ENCODE results near the gene RTN4RL2. TPM values are rescaled to one million over a fixed set of nuclear protein-coding genes. Genes with fewer than 3 reads are reported as not detected.
A peak's percentile ranks its signal among the peaks of the same experiment; 100 is the strongest.

Gene RTN4RL2
- 4.8 TPM for total RNA-seq
- long read RNA-seq, partial matches to known transcripts: 0 of 4 reads
- long read RNA-seq, other reads (novel, unspliced or antisense): 2 of 4 reads

DNA sequence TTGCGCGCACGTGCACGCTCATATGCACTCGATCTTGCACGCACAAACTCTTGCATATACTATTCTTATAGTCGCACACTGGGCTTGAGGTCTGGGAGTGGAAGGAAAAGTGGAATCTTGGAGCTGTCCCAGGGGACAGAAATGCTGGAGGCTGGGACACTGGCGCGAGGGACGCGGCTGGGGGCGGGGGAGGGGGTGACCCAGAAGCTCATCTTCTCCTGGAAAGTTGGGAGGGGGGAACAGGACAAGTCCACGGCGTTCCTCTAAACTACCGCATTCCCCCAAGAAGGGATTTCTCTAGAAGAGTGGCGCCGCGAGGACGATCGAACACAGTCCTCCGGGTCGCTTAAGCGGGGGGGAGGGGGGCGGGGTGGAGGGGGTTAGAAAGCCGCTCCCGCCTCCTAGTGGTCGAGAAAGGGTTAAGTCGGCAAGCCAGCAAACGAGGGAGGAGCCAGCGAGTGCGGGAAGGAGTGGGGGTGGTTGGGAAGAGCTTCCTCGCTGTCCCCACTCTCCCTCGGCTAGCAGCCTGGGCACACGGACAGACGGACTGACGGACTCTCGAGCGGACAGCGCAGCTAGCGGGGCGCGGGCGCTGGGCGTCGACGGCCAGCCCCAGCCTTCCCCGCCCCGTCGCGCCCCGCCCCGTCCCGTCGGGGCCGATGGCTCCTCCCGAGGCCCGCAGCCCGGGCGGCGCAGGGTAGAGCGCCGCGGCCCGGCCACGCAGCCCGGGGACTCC lies at the start of gene RTN4RL2:
Gene RTN4RL2, plus strand, starts transcription at position 507 of the 736 bp plus-strand sequence. CDS start 338 bp downstream, outside the sequence.
- Histone ChIP-seq H3K27me3 (ENCODE audit: low read depth) (peaks cover 26% of the 10 kb centered on the region), H3K4me1 (peaks cover 41% of the 10 kb centered on the region), H3K36me3 (no peaks in the 10 kb centered on the region), H3K4me3 (peak within 1 kb of the TSS; percentile 55), H3K9me3 (no peaks in the 10 kb centered on the region), H3K27ac (no peak within 1 kb of the TSS)
- peak; percentile 61 for DNase-seq
- peak; percentile 47 to 48 for ATAC-seq
- TF ChIP-seq, protein P1, sequence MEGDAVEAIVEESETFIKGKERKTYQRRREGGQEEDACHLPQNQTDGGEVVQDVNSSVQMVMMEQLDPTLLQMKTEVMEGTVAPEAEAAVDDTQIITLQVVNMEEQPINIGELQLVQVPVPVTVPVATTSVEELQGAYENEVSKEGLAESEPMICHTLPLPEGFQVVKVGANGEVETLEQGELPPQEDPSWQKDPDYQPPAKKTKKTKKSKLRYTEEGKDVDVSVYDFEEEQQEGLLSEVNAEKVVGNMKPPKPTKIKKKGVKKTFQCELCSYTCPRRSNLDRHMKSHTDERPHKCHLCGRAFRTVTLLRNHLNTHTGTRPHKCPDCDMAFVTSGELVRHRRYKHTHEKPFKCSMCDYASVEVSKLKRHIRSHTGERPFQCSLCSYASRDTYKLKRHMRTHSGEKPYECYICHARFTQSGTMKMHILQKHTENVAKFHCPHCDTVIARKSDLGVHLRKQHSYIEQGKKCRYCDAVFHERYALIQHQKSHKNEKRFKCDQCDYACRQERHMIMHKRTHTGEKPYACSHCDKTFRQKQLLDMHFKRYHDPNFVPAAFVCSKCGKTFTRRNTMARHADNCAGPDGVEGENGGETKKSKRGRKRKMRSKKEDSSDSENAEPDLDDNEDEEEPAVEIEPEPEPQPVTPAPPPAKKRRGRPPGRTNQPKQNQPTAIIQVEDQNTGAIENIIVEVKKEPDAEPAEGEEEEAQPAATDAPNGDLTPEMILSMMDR (IDR thresholded peaks at IDR 0.05): peak; percentile 12
- intact Hi-C loops (cut with DNase I): no loop called here

DNA sequence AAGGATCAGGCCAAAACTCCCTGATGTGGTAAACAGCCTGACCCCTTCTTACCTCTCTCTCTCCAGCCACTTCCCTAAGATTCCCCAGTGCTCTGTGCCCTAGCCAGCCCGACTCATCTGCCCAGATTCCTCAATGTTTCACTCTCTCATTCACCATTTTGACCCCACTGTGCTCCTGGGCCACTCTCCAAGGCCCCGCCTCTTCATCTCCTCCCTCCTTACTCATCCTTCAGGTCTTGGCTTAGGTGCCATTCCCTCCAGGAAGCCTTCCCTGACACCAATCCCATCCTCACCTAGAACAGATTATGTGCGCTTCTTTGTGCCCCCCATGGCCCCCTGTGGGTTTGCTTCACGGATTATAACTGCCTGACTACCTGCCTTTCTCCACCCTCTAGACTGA lies 46.6 kb upstream of the RTN4RL2 start:
- peaks cover 100% of the 10 kb centered on the region for H3K36me3 ChIP-seq
- peaks cover 18% of the 10 kb centered on the region for H3K4me1 ChIP-seq
- TF ChIP-seq, protein P1 (IDR thresholded peaks at IDR 0.05): no peak
- H3K4me3 ChIP-seq: no peak overlapping the region
- intact Hi-C loops (cut with DNase I): no loop called here
- no peaks in the 10 kb centered on the region for H3K27me3 ChIP-seq (ENCODE audit: low read depth)
- ATAC-seq (no peak), DNase-seq (no peak)
- H3K27ac ChIP-seq: no peak overlapping the region
- H3K9me3 ChIP-seq: no peaks in the 10 kb centered on the region

DNA sequence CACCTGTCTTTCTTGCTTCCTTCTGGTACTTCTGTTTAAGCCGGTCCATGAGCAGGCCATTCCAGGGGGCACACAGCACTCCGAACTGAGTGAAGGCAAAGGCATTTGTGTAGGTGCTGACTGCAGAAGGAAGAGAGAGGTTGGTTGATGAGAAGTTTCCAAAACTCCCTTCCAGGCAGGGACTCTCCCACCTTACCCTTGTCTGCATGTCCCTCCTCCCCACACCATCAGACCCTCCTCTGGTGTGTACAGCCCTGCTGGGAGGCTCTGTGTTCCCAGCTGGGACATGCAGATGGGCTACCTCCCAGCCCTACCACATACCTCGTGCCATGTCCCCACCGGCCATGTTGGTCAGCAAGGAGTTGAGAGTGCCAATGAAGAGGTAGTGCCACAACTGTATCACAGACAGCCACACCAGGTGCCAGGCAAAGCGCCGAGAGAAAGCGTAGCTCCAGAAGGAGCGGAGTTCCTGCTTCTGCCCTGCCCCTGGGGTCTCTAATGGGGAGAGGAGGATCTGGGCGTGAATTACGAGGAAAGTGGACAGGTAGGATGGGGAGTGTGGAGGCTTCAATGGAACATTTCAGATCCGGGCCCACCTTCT lies 45.6 kb upstream of the RTN4RL2 start:
- no peak for ATAC-seq
- DNase-seq: no peak
- Histone ChIP-seq H3K27me3 (ENCODE audit: low read depth) (no peaks in the 10 kb centered on the region), H3K27ac (no peak overlapping the region), H3K9me3 (no peaks in the 10 kb centered on the region), H3K36me3 (peaks cover 100% of the 10 kb centered on the region), H3K4me1 (peaks cover 18% of the 10 kb centered on the region), H3K4me3 (no peak overlapping the region)
- TF ChIP-seq, protein P1 (IDR thresholded peaks at IDR 0.05): no peak
- intact Hi-C loops (cut with DNase I): no loop called here

DNA sequence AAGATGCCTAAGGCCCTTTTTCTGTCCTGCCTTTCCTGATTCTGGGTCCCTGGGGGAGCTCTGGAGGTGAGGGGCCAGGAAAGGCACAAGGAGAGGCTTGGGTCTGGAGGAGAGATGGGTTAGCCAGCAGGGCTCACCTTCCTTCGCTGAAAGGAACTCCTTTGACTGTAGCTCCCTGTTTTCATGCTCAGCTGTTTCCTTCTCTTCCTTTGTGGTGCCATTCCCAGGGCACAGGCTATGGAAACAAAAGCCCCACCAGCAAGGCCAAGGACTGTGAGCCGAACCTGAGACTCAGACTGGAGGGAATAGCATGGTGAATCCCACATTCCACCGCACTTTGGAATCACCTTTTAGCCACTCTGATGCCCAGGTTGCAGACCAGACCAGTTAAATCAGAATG lies 43.9 kb upstream of the RTN4RL2 start:
- H3K9me3 ChIP-seq: no peaks in the 10 kb centered on the region
- no peak for ATAC-seq
- intact Hi-C loops (cut with DNase I): no loop called here
- no peak overlapping the region for H3K4me3 ChIP-seq
- peaks cover 18% of the 10 kb centered on the region for H3K4me1 ChIP-seq
- no peaks in the 10 kb centered on the region for H3K27me3 ChIP-seq (ENCODE audit: low read depth)
- no peak for DNase-seq
- peaks cover 100% of the 10 kb centered on the region for H3K36me3 ChIP-seq
- TF ChIP-seq, protein P1 (IDR thresholded peaks at IDR 0.05): no peak
- H3K27ac ChIP-seq: no peak overlapping the region

DNA sequence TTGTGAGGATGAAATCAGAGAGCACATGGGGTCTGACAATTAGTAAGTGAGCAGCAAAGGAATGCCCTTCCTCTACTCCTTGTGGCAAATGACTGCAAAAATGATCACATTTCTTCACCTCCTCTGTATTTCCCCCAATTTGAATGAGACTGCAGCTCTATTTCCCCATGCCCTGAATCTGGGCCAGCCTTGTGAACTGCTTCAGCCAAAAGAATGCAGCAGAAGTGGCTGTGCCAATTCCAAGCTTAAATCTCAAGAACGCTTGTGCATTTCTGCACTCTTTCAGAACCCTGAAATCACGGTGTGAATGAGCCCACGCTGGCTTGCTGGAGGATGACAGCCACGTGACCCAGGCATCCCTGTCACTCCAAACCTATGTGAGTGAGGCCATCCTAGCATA lies 43.3 kb upstream of the RTN4RL2 start:
- Histone ChIP-seq H3K27ac (no peak overlapping the region), H3K36me3 (peaks cover 97% of the 10 kb centered on the region)
- DNase-seq: no peak

More for the DNA sequence above, 43.3 kb upstream of the RTN4RL2 start:
- TF ChIP-seq, protein P1 (IDR thresholded peaks at IDR 0.05): no peak
- Histone ChIP-seq H3K27me3 (ENCODE audit: low read depth) (no peaks in the 10 kb centered on the region), H3K4me1 (peaks cover 18% of the 10 kb centered on the region), H3K4me3 (no peak overlapping the region), H3K9me3 (no peaks in the 10 kb centered on the region)
- ATAC-seq: peak; percentile 50 to 72
- intact Hi-C loops (cut with DNase I): no loop called here
